Endothelial cell of umbilical vein (primary cell): ENCODE data around the gene DENND1A. TPM values are rescaled to one million over a fixed set of nuclear protein-coding genes. Genes with fewer than 3 reads are reported as not detected.

Experiments used
- BruUV-seq: library from RNA; stranded (reverse); fragments of 400-500 nt; replicated peaks from 2 replicates; lab custom pipeline; 2021; lab: Mats Ljungman, UMichigan
- CTCF ChIA-PET: fragments of 300-600, 350-600 bp; sonication (Branson Sonifier 250); formaldehyde crosslinking; loops from one replicate; lab custom pipeline; 2021; ENCODE audit warnings: antibody characterized with exemption, inconsistent platforms; lab: Charles Lee
- POLR2A ChIA-PET: fragments of 300-600, 350-600 bp; sonication (Branson Sonifier 250); formaldehyde crosslinking; loops from one replicate; lab custom pipeline; 2021; ENCODE audit warnings: antibody characterized with exemption, inconsistent platforms; lab: Charles Lee
- DNase-seq: peaks from one replicate; pipeline ENCODE4 v3.0.0-alpha.2; 2011; ENCODE audit warnings: low read depth, low spot score
- FAIRE-seq: peaks from 2 replicates; lab custom pipeline; 2011; peaks lifted over from hg19 to GRCh38; lab: Jason Lieb, UNC
- H2AFZ ChIP-seq: 2 replicates; pipeline ENCODE4 v1.6.0; 2012; ENCODE audit warnings: low read depth, low read length, control low read depth, inconsistent platforms
- H3K27ac ChIP-seq: 2 replicates; pipeline ENCODE4 v1.5.1; 2011; ENCODE audit warnings: low read depth, mild to moderate bottlenecking, control low read depth, low read length, moderate library complexity; ENCODE audit not compliant: insufficient read depth
- H3K27me3 ChIP-seq, 2 experiments: 2 replicates each; pipeline versions ENCODE4 v1.6.0 to v1.6.1; 2011; ENCODE audit warnings: low read length in 2 of 2, mixed read lengths in 1 of 2; ENCODE audit not compliant: control insufficient read depth in 2 of 2, insufficient read depth in 2 of 2
- H3K36me3 ChIP-seq, 2 experiments: 2 replicates in 1 of 2; 3 replicates in 1 of 2; pipeline ENCODE4 v1.5.1; 2011; ENCODE audit warnings: low read length in 2 of 2, mild to moderate bottlenecking in 1 of 2, moderate library complexity in 1 of 2; ENCODE audit not compliant: control insufficient read depth in 2 of 2, insufficient read depth in 2 of 2; ENCODE audit errors: extremely low read depth in 1 of 2
- H3K4me1 ChIP-seq: 3 replicates; pipeline ENCODE4 v1.5.1; 2011; ENCODE audit warnings: mild to moderate bottlenecking, low read length; ENCODE audit not compliant: control insufficient read depth, insufficient read depth; ENCODE audit errors: extremely low read depth
- H3K4me2 ChIP-seq: 2 replicates; pipeline ENCODE4 v1.6.1; 2011; ENCODE audit warnings: low read length, control low read depth, mixed read lengths; ENCODE audit not compliant: insufficient read depth
- H3K4me3 ChIP-seq, 3 experiments: fragments of 200-600 bp in 1 of 3; sonication (generic), shearing (Covaris generic) in 1 of 3; replicated peaks in 1 of 3; 2 replicates each; pipeline ENCODE4 v1.5.1; 2011 to 2016; ENCODE audit warnings: control low read depth in 3 of 3, low read length in 3 of 3, mild to moderate bottlenecking in 2 of 3, inconsistent platforms in 1 of 3, low read depth in 1 of 3, moderate library complexity in 1 of 3; ENCODE audit not compliant: insufficient read depth in 1 of 3
- H3K79me2 ChIP-seq: 2 replicates; pipeline ENCODE4 v1.6.0; 2012; ENCODE audit warnings: low read length, inconsistent platforms; ENCODE audit not compliant: control insufficient read depth, insufficient read depth
- H3K9ac ChIP-seq: replicated peaks from 2 replicates; pipeline ENCODE3; 2011; ENCODE audit warnings: low read length, control low read depth; ENCODE audit not compliant: insufficient read depth; ENCODE audit errors: extremely low read depth
- H3K9me1 ChIP-seq: replicated peaks from 3 replicates; pipeline ENCODE4 v1.6.0; 2011; ENCODE audit warnings: mild to moderate bottlenecking, low read length; ENCODE audit not compliant: control insufficient read depth, insufficient read depth; ENCODE audit errors: extremely low read depth
- H3K9me3 ChIP-seq: replicated peaks from 2 replicates; pipeline ENCODE4 v1.5.1; 2012; ENCODE audit warnings: low read length, inconsistent platforms; ENCODE audit not compliant: control insufficient read depth, insufficient read depth
- H4K20me1 ChIP-seq: replicated peaks from 2 replicates; pipeline ENCODE3; 2011; ENCODE audit warnings: mild to moderate bottlenecking, low read length; ENCODE audit not compliant: control insufficient read depth, insufficient read depth; ENCODE audit errors: extremely low read depth
- EZH2 ChIP-seq: IDR thresholded peaks from 2 replicates; pipeline ENCODE4 v1.6.1; 2012; ENCODE audit warnings: borderline replicate concordance, low read depth, mild to moderate bottlenecking, moderate library complexity, low read length, inconsistent platforms; ENCODE audit not compliant: severe bottlenecking
- FOS ChIP-seq: IDR thresholded peaks from 2 replicates; pipeline ENCODE4 v1.6.1; 2011; ENCODE audit warnings: mild to moderate bottlenecking, low read length, moderate library complexity, borderline replicate concordance; ENCODE audit not compliant: insufficient read depth
- JUN ChIP-seq: IDR thresholded peaks from 2 replicates; pipeline ENCODE4 v1.6.1; 2011; ENCODE audit warnings: borderline replicate concordance, low read depth; ENCODE audit not compliant: insufficient read length, insufficient read depth
- POLR2A ChIP-seq: IDR thresholded peaks from 2 replicates; pipeline ENCODE4 v1.6.1; 2012; ENCODE audit warnings: low read depth, mild to moderate bottlenecking, control low read depth, low read length
- POLR2AphosphoS5 ChIP-seq: IDR thresholded peaks from 2 replicates; pipeline ENCODE4 v1.6.1; 2012; ENCODE audit warnings: low read depth, mild to moderate bottlenecking, control low read depth, low read length, moderate library complexity; ENCODE audit not compliant: insufficient read depth
- dilution Hi-C: fragments of 300-500 bp; cut with MboI; formaldehyde crosslinking; loops from one replicate; pipeline ENCODE4 v1.15.0; 2019; ENCODE audit warnings: low sequenced_read_pairs; ENCODE audit not compliant: extremely low pct_ligation_motif_present
- intact Hi-C: fragments of 100-400 bp; cut with micrococcal nuclease; formaldehyde crosslinking; loops from one replicate; pipeline ENCODE4 v1.10.0; 2022
- polyA plus RNA-seq, 4 experiments: library from polyadenylated mRNA; depleted of rRNA in 3 of 4; stranded (reverse) in 3 of 4; unstranded in 1 of 4; fragments of >200 nt; gene quantifications; 2 replicates each; pipeline versions ENCODE4 v1.2.1 to v1.2.3, GENCODE V29; 2011 to 2012; ENCODE audit warnings: missing spikeins in 1 of 4
- total RNA-seq: library from RNA; stranded (reverse); gene quantifications from 2 replicates; pipeline ENCODE4 v1.2.3, GENCODE V29; 2021

The DENND1A gene
- total and polyA plus RNA-seq, 2 donors (not counting 3 experiments of a cell fraction or from before 2014, with no cell fraction given) = 18.5 to 24.5 TPM

GRCh38 chr9:123973590-123974223 lies 43.8 kb upstream of the DENND1A start:
- no peak for FAIRE-seq
- Histone ChIP-seq H4K20me1 (no peaks in the 10 kb centered on the region), H3K9ac (no peak overlapping the region), H3K27me3 (no peaks in the 10 kb centered on the region), H3K36me3 (no peaks in the 10 kb centered on the region), H3K9me3 (no peaks in the 10 kb centered on the region), H3K4me2 (no peak overlapping the region), H3K9me1 (no peaks in the 10 kb centered on the region), H3K79me2 (no peaks in the 10 kb centered on the region), H3K27ac (no peak overlapping the region), H3K4me1 (no peaks in the 10 kb centered on the region), H3K4me3 (no peak overlapping the region), H2AFZ (no peak overlapping the region)
- ChIA-PET POLR2A (no interaction called here), CTCF (no interaction called here)
- intact Hi-C loops = no loop called here
- no peak for DNase-seq
- BruUV-seq = no TSS peak
- TF ChIP-seq JUN (no peak), FOS (no peak), POLR2A (no peak), POLR2AphosphoS5 (no peak), EZH2 (no peak)
- dilution Hi-C loops = no loop called here

GRCh38 chr9:123972618-123973017 lies 42.7 kb upstream of the DENND1A start:
- DNase-seq = no peak
- CTCF ChIA-PET = no interaction called here
- Histone ChIP-seq H3K27me3 (no peaks in the 10 kb centered on the region), H3K4me3 (no peak overlapping the region), H3K4me1 (no peaks in the 10 kb centered on the region), H3K4me2 (no peak overlapping the region), H2AFZ (no peak overlapping the region), H3K9me3 (no peaks in the 10 kb centered on the region), H3K36me3 (no peaks in the 10 kb centered on the region), H3K9me1 (no peaks in the 10 kb centered on the region), H3K79me2 (no peaks in the 10 kb centered on the region), H3K27ac (no peak overlapping the region), H4K20me1 (no peaks in the 10 kb centered on the region), H3K9ac (no peak overlapping the region)
- TF ChIP-seq EZH2 = no peak
- no peak for TF ChIP-seq POLR2AphosphoS5
- no TSS peak for BruUV-seq
- dilution Hi-C loops = no loop called here
- intact Hi-C loops = no loop called here
- no peak for FAIRE-seq
- POLR2A ChIA-PET = no interaction called here
